Mesendoderm (in vitro differentiated cells): ENCODE results near the gene RABGAP1.

Experiments
- DNase-seq: peaks from one replicate; pipeline ENCODE4 v3.0.0; 2013
- H2AK5ac ChIP-seq: 2 replicates; pipeline ENCODE4 v1.6.1; 2013; ENCODE audit warnings: low read length, inconsistent platforms
- H2BK120ac ChIP-seq: 2 replicates; pipeline ENCODE4 v1.6.1; 2013; ENCODE audit warnings: low read depth, mild to moderate bottlenecking, low read length, moderate library complexity, mixed read lengths
- H2BK15ac ChIP-seq: replicated peaks from 2 replicates; pipeline ENCODE4 v1.6.1; 2013; ENCODE audit warnings: low read depth, mild to moderate bottlenecking, moderate library complexity
- H2BK5ac ChIP-seq: 2 replicates; pipeline ENCODE4 v1.6.1; 2013; ENCODE audit warnings: low read length, inconsistent platforms
- H3K18ac ChIP-seq: 2 replicates; pipeline ENCODE4 v1.6.1; 2013; ENCODE audit warnings: mild to moderate bottlenecking, low read length, mixed read lengths
- H3K23ac ChIP-seq: one replicate; pipeline ENCODE4 v1.6.1; 2013; ENCODE audit warnings: low read length
- H3K27ac ChIP-seq: 2 replicates; pipeline ENCODE4 v1.5.1; 2013; ENCODE audit warnings: low read depth, mild to moderate bottlenecking, inconsistent platforms, low read length, moderate library complexity
- H3K27me3 ChIP-seq: 2 replicates; pipeline ENCODE4 v1.6.1; 2013; ENCODE audit warnings: low read length, control low read depth, mild to moderate bottlenecking, inconsistent platforms; ENCODE audit not compliant: insufficient read depth, poor library complexity
- H3K36me3 ChIP-seq: 2 replicates; pipeline ENCODE4 v1.6.1; 2013; ENCODE audit warnings: low read length, inconsistent platforms; ENCODE audit not compliant: control insufficient read depth, insufficient read depth
- H3K4ac ChIP-seq: one replicate; pipeline ENCODE4 v1.6.1; 2013; ENCODE audit warnings: low read depth, mild to moderate bottlenecking, low read length, moderate library complexity
- H3K4me1 ChIP-seq: 2 replicates; pipeline ENCODE4 v1.6.1; 2013; ENCODE audit warnings: low read depth, low read length, inconsistent platforms; ENCODE audit not compliant: control insufficient read depth
- H3K4me2 ChIP-seq: 2 replicates; pipeline ENCODE4 v1.6.1; 2013; ENCODE audit warnings: low read length
- H3K4me3 ChIP-seq: 2 replicates; pipeline ENCODE4 v1.5.1; 2013; ENCODE audit warnings: mild to moderate bottlenecking, low read length
- H3K56ac ChIP-seq: one replicate; pipeline ENCODE4 v1.6.1; 2013; ENCODE audit warnings: low read length
- H3K79me1 ChIP-seq: 2 replicates; pipeline ENCODE4 v1.6.1; 2013; ENCODE audit warnings: low read length, inconsistent platforms
- H3K79me2 ChIP-seq: 2 replicates; pipeline ENCODE4 v1.6.1; 2013; ENCODE audit warnings: mild to moderate bottlenecking, low read length; ENCODE audit not compliant: control insufficient read depth, insufficient read depth
- H3K9ac ChIP-seq: 2 replicates; pipeline ENCODE4 v1.6.1; 2013; ENCODE audit warnings: low read length, inconsistent platforms
- H4K5ac ChIP-seq: one replicate; pipeline ENCODE4 v1.6.1; 2013; ENCODE audit warnings: low read length
- H4K8ac ChIP-seq: one replicate; pipeline ENCODE4 v1.6.1; 2013; ENCODE audit warnings: low read depth, mild to moderate bottlenecking, control low read depth, low read length, moderate library complexity
- WGBS: extraction: QIAGEN DNeasy Blood & Tissue Kit; methylation state at CpG from one replicate; pipeline ENCODE4 v1.1.7; 2013; ENCODE audit warnings: low lambda C conversion rate, missing lambda C conversion rate; ENCODE audit not compliant: insufficient coverage; ENCODE audit errors: extremely low coverage; 5-methylcytosine and 5-hydroxymethylcytosine counted together

The RABGAP1 gene

GRCh38 chr9:123005964-123006363 is 65.1 kb downstream of the RABGAP1 start:
- H2BK120ac ChIP-seq, result no peak overlapping the region
- no peak overlapping the region for H3K9ac ChIP-seq
- no peak overlapping the region for H3K4me3 ChIP-seq
- no peak overlapping the region for H3K23ac ChIP-seq
- no peak overlapping the region for H3K56ac ChIP-seq
- no CpG with 5 or more reads among the region's 1 CpG for WGBS
- no peaks in the 10 kb centered on the region for H3K4me1 ChIP-seq
- no peak overlapping the region for H3K4ac ChIP-seq
- H3K27ac ChIP-seq, result no peak overlapping the region
- H2BK15ac ChIP-seq, result no peak overlapping the region
- no peak overlapping the region for H4K5ac ChIP-seq
- H3K4me2 ChIP-seq, result no peak overlapping the region
- no peak overlapping the region for H2AK5ac ChIP-seq
- H3K79me2 ChIP-seq, result no peaks in the 10 kb centered on the region
- H3K36me3 ChIP-seq, result no peaks in the 10 kb centered on the region
- H3K27me3 ChIP-seq, result no peaks in the 10 kb centered on the region
- no peak overlapping the region for H3K18ac ChIP-seq
- no peak for DNase-seq
- H2BK5ac ChIP-seq, result no peak overlapping the region
- no peak overlapping the region for H4K8ac ChIP-seq
- H3K79me1 ChIP-seq, result no peaks in the 10 kb centered on the region

DNA sequence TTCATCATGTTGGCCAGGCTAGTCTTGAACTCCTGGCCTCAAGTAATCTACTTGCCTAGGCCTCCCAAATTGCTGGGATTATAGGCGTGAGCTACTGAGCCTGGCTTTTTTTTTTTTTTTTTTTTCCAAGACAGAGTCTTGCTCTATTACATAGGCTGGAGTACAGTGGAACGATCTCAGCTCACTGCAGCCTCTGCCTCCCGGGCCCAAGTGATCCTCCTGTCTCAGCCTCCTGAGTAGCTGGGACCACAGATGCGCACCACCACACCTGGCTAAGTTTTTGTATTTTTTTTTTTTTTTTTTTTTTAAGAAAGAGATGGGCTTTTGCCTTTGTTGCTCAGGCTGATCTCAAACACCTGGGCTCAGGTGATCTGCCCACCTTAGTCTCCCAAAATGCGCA is 66.4 kb downstream of the RABGAP1 start:
- Histone ChIP-seq H4K8ac (no peak overlapping the region), H3K4me3 (no peak overlapping the region), H3K4me1 (no peaks in the 10 kb centered on the region), H2BK120ac (no peak overlapping the region), H3K23ac (no peak overlapping the region), H3K4ac (no peak overlapping the region), H2BK15ac (no peak overlapping the region), H3K18ac (no peak overlapping the region), H4K5ac (no peak overlapping the region), H2AK5ac (no peak overlapping the region), H3K4me2 (no peak overlapping the region), H3K27ac (no peak overlapping the region), H2BK5ac (no peak overlapping the region), H3K79me2 (no peaks in the 10 kb centered on the region), H3K79me1 (no peaks in the 10 kb centered on the region), H3K36me3 (no peaks in the 10 kb centered on the region), H3K56ac (no peak overlapping the region), H3K9ac (no peak overlapping the region), H3K27me3 (no peaks in the 10 kb centered on the region)
- DNase-seq, result no peak
- no CpG with 5 or more reads among the region's 5 CpGs for WGBS

- Histone ChIP-seq H3K4me2 (no peak overlapping the region), H3K9ac (no peak overlapping the region), H3K18ac (no peak overlapping the region), H3K23ac (no peak overlapping the region), H3K56ac (no peak overlapping the region), H3K4me3 (no peak overlapping the region), H4K8ac (no peak overlapping the region), H4K5ac (no peak overlapping the region), H2BK15ac (no peak overlapping the region), H3K27me3 (no peaks in the 10 kb centered on the region), H2BK5ac (no peak overlapping the region), H3K36me3 (no peaks in the 10 kb centered on the region), H3K27ac (no peak overlapping the region), H2BK120ac (no peak overlapping the region), H3K4ac (no peak overlapping the region), H2AK5ac (no peak overlapping the region), H3K79me1 (no peaks in the 10 kb centered on the region), H3K79me2 (no peaks in the 10 kb centered on the region), H3K4me1 (no peaks in the 10 kb centered on the region)
- DNase-seq, result no peak
Measured at GRCh38 chr9:123008909-123009308, 68.1 kb downstream of the RABGAP1 start.

GRCh38 chr9:123011380-123011779 is 70.6 kb downstream of the RABGAP1 start:
- H3K56ac ChIP-seq, result no peak overlapping the region
- no peak overlapping the region for H3K27ac ChIP-seq
- no peak overlapping the region for H2BK15ac ChIP-seq
- no peak overlapping the region for H2BK120ac ChIP-seq
- no peak overlapping the region for H4K5ac ChIP-seq
- H3K4me2 ChIP-seq, result no peak overlapping the region
- no peak overlapping the region for H4K8ac ChIP-seq
- H3K79me1 ChIP-seq, result no peaks in the 10 kb centered on the region
- H3K4me1 ChIP-seq, result no peaks in the 10 kb centered on the region
- H3K4ac ChIP-seq, result no peak overlapping the region
- H3K79me2 ChIP-seq, result no peaks in the 10 kb centered on the region
- H3K9ac ChIP-seq, result no peak overlapping the region
- H2AK5ac ChIP-seq, result no peak overlapping the region
- no peak overlapping the region for H3K4me3 ChIP-seq
- H3K23ac ChIP-seq, result no peak overlapping the region
- no peak overlapping the region for H2BK5ac ChIP-seq
- no peaks in the 10 kb centered on the region for H3K36me3 ChIP-seq
- no peak overlapping the region for H3K18ac ChIP-seq
- no CpG with 5 or more reads among the region's 3 CpGs for WGBS
- DNase-seq, result no peak
- no peaks in the 10 kb centered on the region for H3K27me3 ChIP-seq

DNA sequence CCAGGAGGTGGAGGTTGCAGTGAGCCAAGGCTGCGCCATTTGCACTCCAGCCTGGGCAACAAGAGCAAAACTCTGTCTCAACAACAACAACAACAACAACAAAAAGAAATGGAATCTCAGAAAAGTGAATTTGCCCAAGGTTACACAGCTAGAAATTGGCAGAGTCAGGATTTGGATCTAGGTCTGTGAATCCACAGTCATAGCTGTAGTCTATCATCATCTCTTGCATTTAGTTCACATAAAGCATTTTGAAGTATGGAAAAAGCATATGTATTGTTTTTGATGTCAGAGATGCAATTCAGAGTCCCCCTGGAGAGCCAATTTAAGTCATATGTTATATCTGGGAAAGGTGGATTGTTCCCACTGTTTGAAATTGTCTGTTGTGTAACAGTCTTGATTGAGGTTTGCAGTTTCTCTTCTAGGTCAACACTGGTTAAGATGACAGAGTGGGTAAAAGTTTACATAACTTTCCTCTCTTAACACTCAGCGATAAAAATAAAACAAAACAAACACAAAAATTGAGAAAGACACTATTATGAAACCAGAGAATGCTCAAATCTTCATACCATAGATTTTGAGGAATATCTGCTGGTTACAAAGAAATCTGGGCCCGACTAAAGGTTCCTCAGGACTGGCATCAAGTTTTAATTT is 71.2 kb downstream of the RABGAP1 start:
- no peak for DNase-seq

GRCh38 chr9:123016631-123017030 is 75.8 kb downstream of the RABGAP1 start:
- Histone ChIP-seq H4K5ac (no peak overlapping the region), H2BK5ac (no peak overlapping the region), H3K23ac (no peak overlapping the region), H2AK5ac (no peak overlapping the region), H3K27ac (no peak overlapping the region), H3K4me3 (no peak overlapping the region), H2BK120ac (no peak overlapping the region), H3K9ac (no peak overlapping the region), H4K8ac (no peak overlapping the region), H3K79me1 (no peaks in the 10 kb centered on the region), H3K4ac (no peak overlapping the region), H3K27me3 (no peaks in the 10 kb centered on the region), H3K4me1 (no peaks in the 10 kb centered on the region), H3K36me3 (no peaks in the 10 kb centered on the region), H2BK15ac (no peak overlapping the region), H3K56ac (no peak overlapping the region), H3K79me2 (no peaks in the 10 kb centered on the region), H3K4me2 (no peak overlapping the region), H3K18ac (no peak overlapping the region)
- no peak for DNase-seq
- no CpG with 5 or more reads among the region's 1 CpG for WGBS

More for the DNA sequence above, 71.2 kb downstream of the RABGAP1 start:
- no peak overlapping the region for H3K4ac ChIP-seq
- no peak overlapping the region for H3K23ac ChIP-seq
- no peak overlapping the region for H2BK120ac ChIP-seq
- no peak overlapping the region for H4K8ac ChIP-seq
- no CpG with 5 or more reads among the region's 3 CpGs for WGBS
- H3K4me3 ChIP-seq, result no peak overlapping the region
- H3K56ac ChIP-seq, result no peak overlapping the region
- H3K27ac ChIP-seq, result no peak overlapping the region
- no peaks in the 10 kb centered on the region for H3K79me1 ChIP-seq
- no peaks in the 10 kb centered on the region for H3K27me3 ChIP-seq
- no peak overlapping the region for H2BK15ac ChIP-seq
- H2BK5ac ChIP-seq, result no peak overlapping the region
- H3K9ac ChIP-seq, result no peak overlapping the region
- no peaks in the 10 kb centered on the region for H3K79me2 ChIP-seq
- no peak overlapping the region for H4K5ac ChIP-seq
- H2AK5ac ChIP-seq, result no peak overlapping the region
- H3K4me2 ChIP-seq, result no peak overlapping the region
- no peaks in the 10 kb centered on the region for H3K36me3 ChIP-seq
- no peak overlapping the region for H3K18ac ChIP-seq
- no peaks in the 10 kb centered on the region for H3K4me1 ChIP-seq
